Glutamatergic neuron (in vitro differentiated cells): Measurements from ENCODE around the gene DHFR2. TPM values are rescaled to one million over a fixed set of nuclear protein-coding genes. Genes with fewer than 3 reads are reported as not detected.
"Not testable (repeated sequence)": the region's sequence is repeated elsewhere in the genome, so short reads cannot be mapped to it uniquely, and the experiment has no call there.

Source experiments
- DNase-seq: peaks from one replicate; pipeline ENCODE4 v3.0.0; 2022
- H3K27ac Mint-ChIP-seq: one replicate; pipeline ENCODE4 v1.8.0; 2020; ENCODE audit warnings: mild to moderate bottlenecking, mixed read lengths, inconsistent platforms; ENCODE audit not compliant: unreplicated experiment
- H3K27me3 Mint-ChIP-seq: one replicate; pipeline ENCODE4 v1.8.0; 2020; ENCODE audit warnings: mild to moderate bottlenecking, moderate library complexity, mixed read lengths, inconsistent platforms; ENCODE audit not compliant: unreplicated experiment
- H3K36me3 Mint-ChIP-seq: one replicate; pipeline ENCODE4 v1.8.0; 2020; ENCODE audit warnings: mild to moderate bottlenecking, mixed read lengths, inconsistent platforms; ENCODE audit not compliant: unreplicated experiment
- H3K4me1 Mint-ChIP-seq: one replicate; pipeline ENCODE4 v1.8.0; 2020; ENCODE audit warnings: mild to moderate bottlenecking, low read depth, mixed read lengths, inconsistent platforms; ENCODE audit not compliant: unreplicated experiment
- H3K4me3 Mint-ChIP-seq: one replicate; pipeline ENCODE4 v1.8.0; 2020; ENCODE audit warnings: mild to moderate bottlenecking, mixed read lengths, inconsistent platforms; ENCODE audit not compliant: unreplicated experiment
- H3K9me3 Mint-ChIP-seq: one replicate; pipeline ENCODE4 v1.8.0; 2020; ENCODE audit warnings: mild to moderate bottlenecking, moderate library complexity, mixed read lengths, inconsistent platforms; ENCODE audit not compliant: unreplicated experiment
- CTCF ChIP-seq: fragments of 200-600 bp; sonication (generic); IDR thresholded peaks from one replicate; pipeline ENCODE4 v1.5.0; 2021; ENCODE audit not compliant: partially characterized antibody, unreplicated experiment
- total RNA-seq: library from RNA; stranded (reverse); fragmentation: NEBNext Ultra II Directional; extraction: Animal tissue kit (Norgen Biotek cat#: 25700); gene quantifications from one replicate; pipeline ENCODE4 v1.2.1, GENCODE V29; 2021; ENCODE audit not compliant: unreplicated experiment

Gene DHFR2
- total RNA-seq, 1 donor from 2014 or later, result 3.5 TPM

GRCh38 chr3:94089126-94089525, 26.4 kb upstream of the DHFR2 start:
- Mint-ChIP-seq H3K27ac (no peak overlapping the region), H3K4me3 (no peak overlapping the region), H3K9me3 (no peaks in the 10 kb centered on the region), H3K27me3 (no peaks in the 10 kb centered on the region), H3K36me3 (no peaks in the 10 kb centered on the region), H3K4me1 (peaks cover 6% of the 10 kb centered on the region)
- no peak for TF ChIP-seq CTCF
- DNase-seq, result no peak

GRCh38 chr3:94083261-94083660, 20.5 kb upstream of the DHFR2 start:
- Mint-ChIP-seq H3K4me1 (peaks cover 8% of the 10 kb centered on the region), H3K36me3 (peaks cover 8% of the 10 kb centered on the region), H3K27me3 (peaks cover 4% of the 10 kb centered on the region), H3K27ac (no peak overlapping the region), H3K9me3 (no peaks in the 10 kb centered on the region), H3K4me3 (no peak overlapping the region)
- no peak for TF ChIP-seq CTCF
- DNase-seq, result no peak

GRCh38 chr3:94082391-94082937, 19.7 kb upstream of the DHFR2 start:
- H3K27me3 Mint-ChIP-seq, result peaks cover 4% of the 10 kb centered on the region
- no peak for DNase-seq

GRCh38 chr3:94081884-94082283, 19.2 kb upstream of the DHFR2 start:
- Mint-ChIP-seq H3K9me3 (no peaks in the 10 kb centered on the region), H3K36me3 (peaks cover 8% of the 10 kb centered on the region), H3K4me1 (peaks cover 8% of the 10 kb centered on the region), H3K27me3 (peaks cover 4% of the 10 kb centered on the region), H3K27ac (no peak overlapping the region), H3K4me3 (no peak overlapping the region)
- TF ChIP-seq CTCF, result no peak
- no peak for DNase-seq

More at GRCh38 chr3:94082391-94082937, 19.7 kb upstream of the DHFR2 start:
- H3K27ac Mint-ChIP-seq, result peak overlapping the region; percentile 50
- H3K9me3 Mint-ChIP-seq, result no peaks in the 10 kb centered on the region
- no peak overlapping the region for H3K4me3 Mint-ChIP-seq
- no peak for TF ChIP-seq CTCF
- H3K4me1 Mint-ChIP-seq, result peaks cover 8% of the 10 kb centered on the region
- peaks cover 8% of the 10 kb centered on the region for H3K36me3 Mint-ChIP-seq

- not testable (repeated sequence) for DNase-seq, H3K9me3 Mint-ChIP-seq, H3K4me1 Mint-ChIP-seq, H3K4me3 Mint-ChIP-seq, H3K36me3 Mint-ChIP-seq, H3K27me3 Mint-ChIP-seq, H3K27ac Mint-ChIP-seq
Observed at GRCh38 chr3:94080552-94080951, 17.8 kb upstream of the DHFR2 start.
